Activated T-helper 2 cell treated with anti-CD3 and anti-CD28 coated beads, Interferon-gamma antibody, Interleukin-2, Interleukin-4, amounts not matched to agents 10 μg/mL and 5 μg/mL and 100 μg/mL, durations not matched to agents 14 hours and 24 hours and 36 hours (primary cell): ENCODE data around the gene SOCS7. TPM values are rescaled to one million over a fixed set of nuclear protein-coding genes. Genes with fewer than 3 reads are reported as not detected.

Source experiments
- DNase-seq: peaks from one replicate; pipeline ENCODE4 v3.0.0; 2021; ENCODE audit warnings: low spot score
- H3K27ac Mint-ChIP-seq: one replicate; pipeline ENCODE4 v1.8.0; 2021; ENCODE audit warnings: mixed read lengths
- H3K27me3 Mint-ChIP-seq: one replicate; pipeline ENCODE4 v1.8.0; 2021; ENCODE audit warnings: low read depth, mixed read lengths
- H3K36me3 Mint-ChIP-seq: one replicate; pipeline ENCODE4 v1.8.0; 2021; ENCODE audit warnings: low read depth, mixed read lengths
- H3K4me1 Mint-ChIP-seq: one replicate; pipeline ENCODE4 v1.8.0; 2021; ENCODE audit warnings: low read depth, mixed read lengths
- H3K4me3 Mint-ChIP-seq: one replicate; pipeline ENCODE4 v1.8.0; 2021; ENCODE audit warnings: low read depth, mild to moderate bottlenecking, moderate library complexity, mixed read lengths
- H3K9me3 Mint-ChIP-seq: one replicate; pipeline ENCODE4 v1.8.0; 2021; ENCODE audit warnings: mixed read lengths
- intact Hi-C: fragments of 100-400 bp; cut with micrococcal nuclease; formaldehyde crosslinking; loops from one replicate; pipeline ENCODE4 v1.15.1; 2023
- total RNA-seq: library from RNA; stranded (reverse); gene quantifications from 2 replicates; pipeline ENCODE4 v1.2.3, GENCODE V29; 2022

The SOCS7 gene
- total RNA-seq, 1 donor from 2014 or later = 25.9 TPM

GRCh38 chr17:38421171-38421841 is 69.7 kb downstream of the SOCS7 start:
- Mint-ChIP-seq H3K4me1 (peaks cover 3% of the 10 kb centered on the region), H3K9me3 (no peaks in the 10 kb centered on the region), H3K36me3 (no peaks in the 10 kb centered on the region), H3K27me3 (peaks cover 51% of the 10 kb centered on the region), H3K4me3 (no peak overlapping the region), H3K27ac (no peak overlapping the region)
- DNase-seq = no peak
- intact Hi-C loops = loop anchor here (10.0 kb wide), 1 partner anchor 243 kb away; no protein-coding TSS in a partner anchor

DNA sequence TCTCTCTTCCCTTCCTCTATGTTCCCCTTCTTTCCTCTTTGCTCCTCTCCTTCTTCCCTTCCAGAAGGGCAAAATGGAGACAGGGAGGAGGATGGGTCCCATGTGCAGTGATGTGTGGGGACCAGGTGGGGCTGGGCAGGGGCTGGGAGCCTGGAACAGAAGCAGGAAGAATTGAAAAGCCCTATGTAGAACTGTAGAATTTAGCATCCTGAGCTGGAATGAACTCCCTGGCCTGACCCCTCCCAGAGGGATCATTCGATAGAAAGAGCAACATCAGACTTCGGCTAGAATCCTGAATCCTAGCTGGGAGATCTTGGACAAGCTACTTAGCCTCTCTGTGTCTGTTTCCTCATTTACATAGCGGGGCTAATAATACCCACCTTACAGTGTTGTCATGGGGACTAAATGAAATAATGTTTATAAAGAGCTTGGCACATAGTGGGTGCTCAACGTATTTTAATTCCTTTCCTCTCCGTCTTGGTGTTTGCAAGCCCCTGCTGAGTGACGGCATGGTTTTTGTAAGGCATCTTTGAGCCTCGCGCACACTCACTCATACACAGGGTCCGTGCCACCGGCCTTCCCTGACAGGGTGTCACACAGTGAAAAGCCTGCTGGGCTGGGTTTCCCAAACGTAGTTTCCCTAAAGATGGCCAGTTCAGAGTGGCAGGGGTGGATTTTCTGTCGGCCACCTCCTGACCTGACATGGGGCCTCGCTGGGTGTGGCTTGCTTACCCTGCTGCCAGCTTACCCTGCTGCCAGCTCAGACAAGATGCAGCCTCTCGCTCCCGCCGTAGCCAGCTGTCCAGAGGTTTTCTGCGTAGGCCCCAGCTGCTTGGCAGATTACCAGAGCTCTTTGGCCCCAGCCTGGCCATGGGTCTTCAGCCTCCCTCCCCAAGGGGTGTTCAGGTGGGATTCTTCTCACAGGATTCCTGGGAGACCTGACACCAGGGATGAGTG is 70.5 kb downstream of the SOCS7 start:
- H3K27me3 Mint-ChIP-seq = peaks cover 49% of the 10 kb centered on the region
- no peaks in the 10 kb centered on the region for H3K9me3 Mint-ChIP-seq
- H3K27ac Mint-ChIP-seq = no peak overlapping the region
- no peak overlapping the region for H3K4me3 Mint-ChIP-seq
- H3K4me1 Mint-ChIP-seq = peaks cover 4% of the 10 kb centered on the region
- no peaks in the 10 kb centered on the region for H3K36me3 Mint-ChIP-seq
- no peak for DNase-seq
- intact Hi-C loops = loop anchor here (2.0 to 10.0 kb wide), 3 partner anchors 63 to 243 kb away; no protein-coding TSS in a partner anchor

DNA sequence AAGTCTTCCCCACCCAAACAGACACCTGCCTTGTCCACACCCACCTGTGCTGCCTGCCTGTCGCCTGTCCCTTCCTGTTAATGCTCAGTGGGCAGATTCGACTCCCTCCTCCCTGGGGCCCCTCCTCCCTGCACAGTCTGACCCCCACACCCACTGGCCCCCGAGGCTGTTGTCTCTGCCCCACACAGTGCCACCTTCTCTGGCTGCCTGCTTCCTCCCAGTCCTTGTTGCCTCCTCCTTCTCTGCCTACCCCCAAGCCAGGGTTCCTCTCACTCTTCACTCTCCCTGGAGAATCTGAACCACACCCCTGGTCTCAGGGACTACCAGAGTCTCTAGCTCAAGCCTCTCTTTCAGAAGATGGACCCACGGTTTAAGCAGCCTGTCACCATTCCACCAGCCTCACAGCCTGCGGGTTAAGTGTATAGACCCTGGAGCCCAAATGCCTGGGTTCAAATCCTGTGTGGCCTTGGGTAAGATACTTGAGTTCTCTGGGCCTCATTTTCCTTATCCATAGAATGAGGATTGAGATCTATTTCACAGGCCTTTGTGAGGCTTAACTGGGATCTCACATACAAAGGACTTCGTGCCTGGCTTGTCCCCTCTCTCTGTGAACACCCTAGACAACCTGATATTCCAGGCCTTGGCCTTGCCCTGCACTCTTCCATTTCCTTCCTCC is 72.8 kb downstream of the SOCS7 start:
- no peak for DNase-seq
- peaks cover 44% of the 10 kb centered on the region for H3K27me3 Mint-ChIP-seq
- H3K4me3 Mint-ChIP-seq = no peak overlapping the region
- intact Hi-C loops = loop anchor here (10.0 kb wide), 1 partner anchor 240 kb away; no protein-coding TSS in a partner anchor
- no peaks in the 10 kb centered on the region for H3K36me3 Mint-ChIP-seq
- H3K9me3 Mint-ChIP-seq = no peaks in the 10 kb centered on the region
- H3K4me1 Mint-ChIP-seq = peaks cover 5% of the 10 kb centered on the region
- no peak overlapping the region for H3K27ac Mint-ChIP-seq

DNA sequence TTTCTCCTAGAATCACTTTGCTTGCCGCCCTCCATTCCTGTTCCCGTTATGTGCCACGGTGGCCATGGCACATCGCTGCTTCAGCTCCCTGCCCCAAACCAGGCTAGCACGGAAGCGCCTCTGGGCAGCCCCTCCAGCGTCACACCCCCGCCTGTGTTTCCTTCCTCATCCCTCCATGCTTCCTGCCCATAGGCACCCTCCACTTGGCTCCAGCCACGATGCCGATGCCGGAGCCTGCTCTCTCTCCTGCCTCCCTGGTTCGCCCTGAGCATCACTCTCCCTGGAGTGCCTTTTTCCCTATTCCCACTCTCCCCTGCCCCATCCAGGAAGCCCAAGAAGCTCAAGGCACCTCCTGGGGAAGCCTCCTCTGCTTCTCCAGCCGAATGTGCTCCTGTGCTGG is 73.4 kb downstream of the SOCS7 start:
- Mint-ChIP-seq H3K4me1 (peaks cover 5% of the 10 kb centered on the region), H3K27me3 (peaks cover 42% of the 10 kb centered on the region), H3K4me3 (no peak overlapping the region), H3K36me3 (no peaks in the 10 kb centered on the region), H3K27ac (no peak overlapping the region), H3K9me3 (no peaks in the 10 kb centered on the region)
- intact Hi-C loops = loop anchor here (10.0 kb wide), 1 partner anchor 240 kb away; no protein-coding TSS in a partner anchor
- DNase-seq = no peak

GRCh38 chr17:38425744-38426143 is 74.1 kb downstream of the SOCS7 start:
- Mint-ChIP-seq H3K27ac (no peak overlapping the region), H3K27me3 (peaks cover 47% of the 10 kb centered on the region), H3K36me3 (no peaks in the 10 kb centered on the region), H3K4me3 (no peak overlapping the region), H3K4me1 (peaks cover 5% of the 10 kb centered on the region), H3K9me3 (no peaks in the 10 kb centered on the region)
- DNase-seq = no peak
- intact Hi-C loops = loop anchor here (10.0 kb wide), 1 partner anchor 239 kb away; no protein-coding TSS in a partner anchor

DNA sequence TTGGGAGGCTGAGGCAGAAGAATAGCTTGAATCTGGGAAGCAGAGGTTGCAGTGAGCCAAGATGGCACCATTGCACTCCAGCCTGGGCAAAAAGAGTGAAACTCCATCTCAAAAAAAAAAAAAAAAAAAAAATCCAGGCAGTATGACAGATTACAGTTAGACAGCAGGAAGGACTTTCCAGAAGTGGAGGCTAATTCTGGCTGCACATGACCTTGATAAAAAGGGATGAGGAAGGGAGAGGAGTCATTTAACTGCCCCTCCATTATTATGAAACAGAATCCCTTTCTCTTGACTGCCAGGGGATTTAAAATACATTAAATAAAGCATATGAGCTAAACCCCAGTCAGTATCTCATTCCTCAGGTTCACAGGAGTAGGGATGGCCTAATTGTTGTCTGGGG is 74.8 kb downstream of the SOCS7 start:
- H3K4me1 Mint-ChIP-seq = peaks cover 5% of the 10 kb centered on the region
- intact Hi-C loops = loop anchor here (10.0 kb wide), 1 partner anchor 238 kb away; no protein-coding TSS in a partner anchor
- no peak overlapping the region for H3K27ac Mint-ChIP-seq
- no peaks in the 10 kb centered on the region for H3K36me3 Mint-ChIP-seq
- H3K9me3 Mint-ChIP-seq = no peaks in the 10 kb centered on the region
- no peak for DNase-seq
- no peak overlapping the region for H3K4me3 Mint-ChIP-seq
- peaks cover 43% of the 10 kb centered on the region for H3K27me3 Mint-ChIP-seq

- peaks cover 5% of the 10 kb centered on the region for H3K4me1 Mint-ChIP-seq
- no peaks in the 10 kb centered on the region for H3K9me3 Mint-ChIP-seq
- no peak overlapping the region for H3K27ac Mint-ChIP-seq
- H3K4me3 Mint-ChIP-seq = peak overlapping the region; percentile 80
- no peak for DNase-seq
- H3K27me3 Mint-ChIP-seq = peaks cover 35% of the 10 kb centered on the region
- no peaks in the 10 kb centered on the region for H3K36me3 Mint-ChIP-seq
- intact Hi-C loops = loop anchor here (10.0 kb wide), 1 partner anchor 237 kb away; no protein-coding TSS in a partner anchor
These were observed 75.7 kb downstream of the SOCS7 start for GRCh38 chr17:38427160-38427949.

DNA sequence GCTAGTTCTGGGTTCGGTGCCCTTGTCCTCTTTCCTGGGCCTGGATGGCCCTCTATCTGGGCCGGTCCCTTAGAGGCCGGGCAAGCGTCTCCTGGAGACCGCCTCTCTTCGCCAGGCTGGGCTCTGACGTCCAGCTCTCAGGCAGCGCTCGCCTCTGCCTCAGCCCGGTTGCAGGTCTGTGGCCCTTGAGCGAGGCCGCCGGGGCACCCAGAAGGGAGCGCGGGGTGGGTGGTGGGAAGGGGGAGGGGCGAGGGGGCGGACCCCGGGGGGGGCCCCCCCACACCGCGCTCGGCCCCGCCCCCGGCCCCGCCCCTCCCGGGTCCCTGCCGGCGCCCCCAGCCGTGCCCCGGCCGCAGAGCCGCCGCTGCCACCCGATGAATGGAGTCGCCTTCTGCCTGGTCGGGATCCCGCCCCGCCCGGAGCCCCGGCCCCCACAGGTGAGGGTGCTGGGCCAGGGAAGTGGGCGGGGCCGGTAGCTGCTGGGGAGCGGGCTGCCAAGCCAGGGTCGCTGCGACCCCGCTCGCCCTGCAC is 76.5 kb downstream of the SOCS7 start, which contains the start of gene ARHGAP23:
TSS of gene ARHGAP23 (plus strand) at position 353 of the 531 bp plus-strand sequence. CDS start at position 375, 22 bp downstream.
- Mint-ChIP-seq H3K27ac (no peak within 1 kb of the TSS), H3K4me1 (peaks cover 5% of the 10 kb centered on the region), H3K9me3 (no peaks in the 10 kb centered on the region), H3K27me3 (peaks cover 33% of the 10 kb centered on the region), H3K36me3 (no peaks in the 10 kb centered on the region), H3K4me3 (peak within 1 kb of the TSS; percentile 80)
- DNase-seq = no peak
- intact Hi-C loops = loop anchor here (10.0 kb wide), 1 partner anchor 237 kb away; no protein-coding TSS in a partner anchor

GRCh38 chr17:38428643-38429371 is 77.2 kb downstream of the SOCS7 start:
- Mint-ChIP-seq H3K4me1 (peaks cover 5% of the 10 kb centered on the region), H3K27ac (no peak overlapping the region), H3K27me3 (peaks cover 30% of the 10 kb centered on the region), H3K36me3 (no peaks in the 10 kb centered on the region), H3K4me3 (no peak overlapping the region), H3K9me3 (no peaks in the 10 kb centered on the region)
- DNase-seq = no peak
- intact Hi-C loops = loop anchor here (10.0 kb wide), 1 partner anchor 236 kb away; no protein-coding TSS in a partner anchor

DNA sequence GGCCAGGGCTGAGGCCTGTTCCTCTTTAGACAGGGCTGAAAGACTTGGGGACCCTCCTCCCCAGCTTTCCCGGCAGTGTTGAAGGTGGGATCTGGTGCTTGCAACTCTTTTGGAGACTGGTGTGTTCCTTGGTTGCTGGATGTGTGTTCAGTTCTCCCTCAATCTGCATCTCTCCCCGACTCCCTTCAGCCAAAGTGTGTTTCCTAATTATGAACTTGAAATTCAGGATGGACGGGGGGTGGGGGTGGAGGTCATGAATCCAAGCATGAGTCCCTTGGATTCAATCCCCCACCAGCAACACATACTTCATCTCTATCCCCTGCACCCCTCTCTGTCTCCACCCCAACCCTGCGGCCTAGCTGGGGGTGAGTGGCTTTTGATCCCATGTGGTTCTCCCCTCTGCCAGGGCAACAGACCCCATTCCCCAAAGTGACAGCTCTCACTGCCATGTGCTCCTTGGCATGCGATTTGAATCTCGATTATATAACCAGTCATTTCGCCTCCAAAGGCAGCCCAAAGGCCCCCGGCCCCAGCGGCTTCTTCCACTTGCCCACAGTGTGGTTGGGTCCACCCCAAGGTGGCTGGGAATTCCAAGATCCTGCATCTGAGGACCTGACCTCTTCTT is 77.9 kb downstream of the SOCS7 start:
- peak overlapping the region; percentile 65 for H3K4me3 Mint-ChIP-seq

DNA sequence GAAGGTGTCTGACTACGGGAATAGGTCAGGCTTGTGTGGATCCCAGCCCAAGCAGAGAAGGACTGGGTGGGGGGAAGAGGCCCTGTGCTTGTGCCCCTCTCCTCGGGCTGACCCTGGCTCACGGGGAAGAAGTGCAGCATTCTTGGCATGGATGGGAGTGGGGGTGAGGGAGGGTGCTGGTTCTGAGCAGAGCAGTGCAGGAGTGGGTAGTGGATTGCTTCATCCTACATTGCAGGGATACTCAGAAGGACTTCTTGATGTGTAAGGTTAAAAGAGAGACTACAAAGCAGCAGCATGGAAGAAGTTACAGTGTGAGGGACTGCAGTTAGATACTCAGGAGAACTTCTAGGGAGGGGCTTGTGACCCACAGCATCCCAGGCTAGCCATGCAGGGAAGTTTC is 78.7 kb downstream of the SOCS7 start:
- H3K36me3 Mint-ChIP-seq = no peaks in the 10 kb centered on the region
- no peak overlapping the region for H3K27ac Mint-ChIP-seq
- no peaks in the 10 kb centered on the region for H3K9me3 Mint-ChIP-seq
- intact Hi-C loops = no loop called here
- peaks cover 21% of the 10 kb centered on the region for H3K27me3 Mint-ChIP-seq
- H3K4me1 Mint-ChIP-seq = peaks cover 5% of the 10 kb centered on the region
- H3K4me3 Mint-ChIP-seq = no peak overlapping the region
- no peak for DNase-seq

More for the DNA sequence above, 77.9 kb downstream of the SOCS7 start:
- Mint-ChIP-seq H3K36me3 (no peaks in the 10 kb centered on the region), H3K9me3 (no peaks in the 10 kb centered on the region), H3K4me1 (peaks cover 5% of the 10 kb centered on the region), H3K27me3 (peaks cover 27% of the 10 kb centered on the region), H3K27ac (no peak overlapping the region)
- no peak for DNase-seq
- intact Hi-C loops = loop anchor here (10.0 kb wide), 1 partner anchor 235 kb away; no protein-coding TSS in a partner anchor
